SK-N-SH treated with all-trans-retinoic acid at 6 μM for 48 hours (cell line): ENCODE results near the gene RHCG.
A peak's percentile ranks its signal among the peaks of the same experiment; 100 is the strongest.

ENCODE experiments used
- ATAC-seq: fragments of 200-7000 bp; cut with Tn5 transposase; 3 replicates; pipeline ENCODE4 v1.9.1; 2020; ENCODE audit warnings: mild to moderate bottlenecking, moderate library complexity
- ARNTL ChIP-seq: fragments of 450-650 bp; formaldehyde crosslinking; IDR thresholded peaks from 2 replicates; pipeline ENCODE4 v1.5.0; 2020; ENCODE audit warnings: low read depth, mild to moderate bottlenecking, moderate library complexity, borderline replicate concordance
- BACH2 ChIP-seq: fragments of 250-450 bp; sonication (Bioruptor Pico); IDR thresholded peaks from 2 replicates; pipeline ENCODE4 v1.9.0; 2021; ENCODE audit warnings: mild to moderate bottlenecking, borderline replicate concordance
- CSDC2 ChIP-seq: fragments of 250-450 bp; sonication (Bioruptor Pico); IDR thresholded peaks from 2 replicates; pipeline ENCODE4 v1.5.0; 2020; ENCODE audit warnings: mild to moderate bottlenecking, moderate library complexity
- CSRNP3 ChIP-seq: fragments of 250-450 bp; sonication (Bioruptor Pico); IDR thresholded peaks from 2 replicates; pipeline ENCODE4 v1.5.1; 2021; ENCODE audit warnings: mild to moderate bottlenecking, moderate library complexity
- ESRRG ChIP-seq: fragments of 250-450 bp; sonication (Bioruptor Pico); IDR thresholded peaks from 2 replicates; pipeline ENCODE4 v1.6.1; 2021; ENCODE audit warnings: mild to moderate bottlenecking
- GLIS3 ChIP-seq: fragments of 250-450 bp; sonication (Bioruptor Pico); IDR thresholded peaks from 2 replicates; pipeline ENCODE4 v1.5.0; 2020; ENCODE audit warnings: mild to moderate bottlenecking, moderate library complexity
- ISL1 ChIP-seq: fragments of 250-450 bp; sonication (Bioruptor Pico); IDR thresholded peaks from 2 replicates; pipeline ENCODE4 v2.1.2; 2022; ENCODE audit warnings: mild to moderate bottlenecking, moderate library complexity
- OSR1 ChIP-seq: fragments of 250-450 bp; sonication (Bioruptor Pico); IDR thresholded peaks from 2 replicates; pipeline ENCODE4 v1.8.0; 2022; ENCODE audit warnings: moderate library complexity, mild to moderate bottlenecking, inconsistent platforms
- PATZ1 ChIP-seq: fragments of 250-450 bp; sonication (Bioruptor Pico); IDR thresholded peaks from 2 replicates; pipeline ENCODE4 v1.8.0; 2020; ENCODE audit warnings: mild to moderate bottlenecking, moderate library complexity, borderline replicate concordance
- POU6F1 ChIP-seq: fragments of 250-450 bp; sonication (Bioruptor Pico); IDR thresholded peaks from 2 replicates; pipeline ENCODE4 v1.8.0; 2021; ENCODE audit warnings: low read depth, mild to moderate bottlenecking, moderate library complexity, borderline replicate concordance
- RARB ChIP-seq: fragments of 250-450 bp; sonication (Bioruptor Pico); IDR thresholded peaks from 2 replicates; pipeline ENCODE4 v1.8.0; 2021; ENCODE audit warnings: mild to moderate bottlenecking, moderate library complexity
- SNAI2 ChIP-seq: fragments of 250-450 bp; sonication (Bioruptor Pico); IDR thresholded peaks from 2 replicates; pipeline ENCODE4 v1.5.0; 2020; ENCODE audit warnings: mild to moderate bottlenecking, moderate library complexity
- TSHZ2 ChIP-seq: fragments of 250-450 bp; sonication (Bioruptor Pico); IDR thresholded peaks from 2 replicates; pipeline ENCODE4 v1.5.0; 2020; ENCODE audit warnings: mild to moderate bottlenecking, moderate library complexity
- ZFP3 ChIP-seq: fragments of 250-450 bp; sonication (Bioruptor Pico); IDR thresholded peaks from 2 replicates; pipeline ENCODE4 v1.5.0; 2020; ENCODE audit warnings: mild to moderate bottlenecking, moderate library complexity
- ZFP30 ChIP-seq: fragments of 450-650 bp; formaldehyde crosslinking; IDR thresholded peaks from 2 replicates; pipeline ENCODE4 v1.5.0; 2022; ENCODE audit warnings: mild to moderate bottlenecking, moderate library complexity
- ZNF565 ChIP-seq: fragments of 450-650 bp; formaldehyde crosslinking; conservative IDR thresholded peaks from 2 replicates; pipeline ENCODE4 v1.5.0; 2020; ENCODE audit warnings: low read depth, mild to moderate bottlenecking, moderate library complexity
- ZNF70 ChIP-seq: fragments of 450-650 bp; formaldehyde crosslinking; IDR thresholded peaks from 2 replicates; pipeline ENCODE4 v1.5.0; 2020; ENCODE audit warnings: mild to moderate bottlenecking, moderate library complexity
- ZNF8 ChIP-seq: fragments of 450-650 bp; formaldehyde crosslinking; IDR thresholded peaks from 2 replicates; pipeline ENCODE4 v1.5.0; 2020; ENCODE audit warnings: mild to moderate bottlenecking, moderate library complexity

The RHCG gene

GRCh38 chr15:89482139-89482538 is 14.2 kb downstream of the RHCG start:
- ATAC-seq = peak; percentile 20; the same call in 2 of the 3 replicates

GRCh38 chr15:89480505-89480904 is 15.9 kb downstream of the RHCG start:
- ATAC-seq = no peak
- TF ChIP-seq ESRRG (CRISPR knock-in tag) (no peak), RARB (CRISPR knock-in tag) (no peak), ZFP3 (no peak), CSDC2 (CRISPR knock-in tag) (no peak), ZNF565 (no peak)

More at GRCh38 chr15:89482139-89482538, 14.2 kb downstream of the RHCG start:
- TF ChIP-seq BACH2 (CRISPR knock-in tag) = no peak
- TF ChIP-seq RARB (CRISPR knock-in tag) = no peak
- TF ChIP-seq ESRRG (CRISPR knock-in tag) = no peak
- no peak for TF ChIP-seq ARNTL (CRISPR knock-in tag)
- no peak for TF ChIP-seq ZFP30
- TF ChIP-seq PATZ1 (CRISPR knock-in tag) = no peak
- no peak for TF ChIP-seq ZNF70 (CRISPR knock-in tag)
- no peak for TF ChIP-seq ISL1 (CRISPR knock-in tag)
- TF ChIP-seq SNAI2 = no peak
- TF ChIP-seq ZNF8 = no peak
- no peak for TF ChIP-seq OSR1 (CRISPR knock-in tag)
- TF ChIP-seq TSHZ2 (CRISPR knock-in tag) = no peak
- no peak for TF ChIP-seq GLIS3 (CRISPR knock-in tag)

- ATAC-seq = no peak
- no peak for TF ChIP-seq POU6F1
- TF ChIP-seq ZNF70 (CRISPR knock-in tag) = no peak
- no peak for TF ChIP-seq TSHZ2 (CRISPR knock-in tag)
- TF ChIP-seq ARNTL (CRISPR knock-in tag) = no peak
- TF ChIP-seq ZNF565 = no peak
- no peak for TF ChIP-seq ZFP3
- TF ChIP-seq CSRNP3 = no peak
- TF ChIP-seq BACH2 (CRISPR knock-in tag) = no peak
- TF ChIP-seq, all 23 proteins: peak for 0
Observed at GRCh38 chr15:89479173-89479572, 17.2 kb downstream of the RHCG start.
